Measurements from ENCODE around the gene RNF125.
A peak's percentile ranks its signal among the peaks of the same experiment; 100 is the strongest.

RNF125 gene

DNA sequence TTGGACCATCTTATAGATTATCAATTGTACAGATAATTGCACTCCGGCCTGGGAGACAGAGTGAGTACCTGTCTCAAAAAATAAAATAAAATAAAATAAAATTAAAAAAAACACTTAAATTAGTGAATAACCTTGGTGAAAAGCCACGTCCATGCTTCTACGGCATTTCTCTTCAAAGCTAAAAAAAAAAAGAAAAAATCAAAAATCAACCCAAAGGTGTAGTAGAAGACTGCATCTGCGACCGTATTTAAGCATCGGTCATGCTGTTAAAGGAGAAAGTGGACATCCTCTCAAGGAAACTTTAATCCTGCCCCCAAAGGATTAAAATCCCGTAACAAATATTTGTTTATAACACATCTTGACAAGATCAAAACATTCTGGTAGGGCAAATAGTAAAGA lies 72.7 kb downstream of the RNF125 start:
- no peak for DNase-seq (ENCODE audit: low spot score)

DNA sequence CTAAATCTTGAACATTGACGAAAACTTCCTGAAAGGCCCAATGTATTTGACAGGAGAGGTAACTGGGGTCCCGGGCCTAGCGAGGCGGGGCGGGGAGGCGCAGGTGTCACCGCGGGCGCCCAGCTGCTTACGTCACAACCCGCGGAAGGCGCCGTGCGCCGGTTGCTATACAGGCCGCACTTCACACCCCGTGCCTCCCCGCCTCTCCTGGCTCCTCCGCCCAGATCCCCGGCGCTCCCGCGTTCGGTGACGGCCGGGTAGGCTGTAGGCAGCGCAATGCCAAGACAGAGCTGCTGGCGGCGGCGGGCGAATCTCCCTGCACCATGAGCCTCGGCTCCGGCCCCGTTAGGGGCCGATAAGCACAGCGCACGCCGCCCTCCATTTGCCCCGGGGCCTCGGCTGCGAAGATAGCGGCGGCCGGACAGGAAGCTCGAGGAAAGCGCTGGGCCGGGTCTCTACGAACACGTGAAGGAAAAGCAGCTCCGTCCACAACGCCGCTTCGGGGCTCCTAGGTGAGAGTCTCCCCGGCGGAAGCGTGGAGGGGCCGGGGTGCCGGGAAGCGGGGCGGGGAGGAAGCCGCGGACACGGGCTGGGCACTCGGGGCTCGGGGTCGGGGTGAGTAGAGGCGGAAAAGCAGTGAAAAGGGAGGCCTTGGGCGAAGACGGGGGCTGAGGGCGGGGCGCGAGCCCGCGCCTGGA lies 73.2 kb downstream of the RNF125 start, which contains the start of gene RNF138:
TSS of gene RNF138 (plus strand) at position 151 of the 698 bp plus-strand sequence. CDS start 903 bp downstream, outside the sequence.
- peak; percentile 84 for DNase-seq (ENCODE audit: low spot score)

DNA sequence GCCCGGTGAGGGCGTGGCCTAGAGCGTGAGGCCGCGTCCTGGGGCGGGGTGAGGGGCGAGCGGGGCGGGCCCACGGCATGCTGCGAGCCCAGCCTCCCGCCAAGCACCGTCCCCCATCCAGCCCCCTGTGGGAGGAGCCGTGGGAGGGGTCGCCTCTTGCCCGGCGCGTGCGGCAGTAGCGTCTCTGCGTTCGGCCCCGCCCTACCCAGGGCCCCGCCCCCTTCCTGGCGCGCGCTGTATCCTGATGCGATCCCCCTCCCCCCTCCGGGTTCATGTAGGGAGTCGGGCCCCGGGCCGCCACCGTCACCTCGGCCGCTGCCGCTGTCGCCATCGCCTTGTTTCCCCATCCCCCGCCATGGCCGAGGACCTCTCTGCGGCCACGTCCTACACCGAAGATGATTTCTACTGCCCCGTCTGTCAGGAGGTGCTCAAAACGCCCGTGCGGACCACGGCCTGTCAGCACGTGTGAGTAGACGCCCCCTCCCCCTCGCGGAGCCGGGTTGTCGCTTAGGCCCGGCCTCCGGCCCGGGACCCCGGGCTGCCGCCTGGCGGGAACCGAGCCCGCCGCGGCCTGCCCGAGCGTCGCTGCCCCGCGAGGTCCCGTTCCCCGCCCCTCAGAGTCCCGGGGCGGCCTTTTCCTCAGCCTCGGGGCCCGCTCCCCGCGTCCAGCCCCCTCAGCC lies 73.9 kb downstream of the RNF125 start:
- peak; percentile 94 for DNase-seq (ENCODE audit: low spot score)

DNA sequence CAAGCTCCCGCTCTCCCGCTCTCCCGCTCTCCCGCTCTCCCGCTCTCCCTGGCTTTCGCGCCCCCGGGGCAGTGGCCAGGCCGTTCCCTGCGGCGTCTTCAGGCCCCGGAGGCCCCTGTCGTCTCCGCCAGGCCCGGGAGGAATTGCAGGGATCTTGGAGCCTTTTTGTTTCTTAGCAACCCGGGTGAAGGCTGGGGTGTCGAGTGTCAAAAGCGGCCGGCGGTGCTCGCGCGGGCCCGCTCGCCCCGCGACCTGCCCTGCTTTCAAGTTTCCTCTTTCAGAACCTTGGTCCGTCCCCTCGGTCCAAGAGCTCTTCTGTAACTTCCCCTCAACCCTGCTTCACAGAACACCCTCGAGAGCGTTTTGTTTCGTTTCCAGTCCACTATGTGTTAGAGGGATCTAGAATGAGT lies 74.5 kb downstream of the RNF125 start:
- DNase-seq (ENCODE audit: low spot score): peak; percentile 37

DNA sequence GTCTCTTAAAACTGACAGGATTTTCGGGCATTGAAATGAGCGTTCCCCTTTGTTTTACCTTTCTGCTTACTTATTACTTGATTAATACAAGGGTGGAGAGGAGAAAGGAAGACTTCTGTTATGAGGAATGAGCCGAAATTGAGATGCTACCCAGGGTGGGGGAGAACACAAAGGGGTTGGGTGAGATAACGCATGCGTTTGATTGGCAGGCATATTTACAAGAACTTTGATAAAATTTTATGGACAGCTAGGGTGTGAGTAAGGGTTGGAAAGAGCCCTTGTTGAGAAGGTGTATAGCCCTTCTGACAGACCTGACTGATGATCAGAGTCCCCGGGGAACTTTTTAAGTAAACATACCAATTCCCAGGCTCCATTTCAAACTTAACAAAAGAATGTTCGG lies 74.9 kb downstream of the RNF125 start:
- DNase-seq (ENCODE audit: low spot score): no peak

DNA sequence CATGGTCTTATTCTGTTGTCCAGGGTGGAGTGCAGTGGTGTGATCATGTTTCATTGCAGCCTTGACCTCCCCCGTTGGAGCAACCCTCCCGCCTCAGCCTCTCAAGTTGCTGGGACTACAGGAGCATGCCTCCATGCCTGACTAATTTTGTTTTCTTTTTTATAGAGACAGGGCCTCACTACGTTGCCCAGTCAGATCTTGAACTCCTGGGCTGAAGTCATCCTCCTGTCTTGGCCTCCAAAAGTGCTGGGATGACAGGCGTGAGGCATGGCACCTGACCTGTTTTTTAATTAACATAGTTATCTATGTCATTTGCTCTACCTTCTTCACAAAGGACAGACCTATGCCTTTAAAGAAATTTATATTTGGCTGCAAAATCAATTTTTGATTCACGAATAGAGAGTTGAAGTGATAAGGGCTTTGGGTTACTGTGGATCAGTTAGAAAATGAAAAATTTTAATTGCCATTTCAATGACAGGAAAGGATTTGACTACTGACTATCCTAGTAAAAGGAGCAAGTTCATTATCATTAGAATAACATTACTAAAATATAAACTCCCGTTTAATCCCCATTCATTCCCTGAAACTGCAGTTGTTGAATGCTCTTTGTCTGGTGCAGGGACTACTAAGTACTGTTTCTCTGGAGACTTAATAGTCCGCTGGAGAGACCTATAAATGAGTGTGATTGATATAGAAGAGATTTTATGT lies 76.7 kb downstream of the RNF125 start:
- no peak for DNase-seq (ENCODE audit: low spot score)

DNA sequence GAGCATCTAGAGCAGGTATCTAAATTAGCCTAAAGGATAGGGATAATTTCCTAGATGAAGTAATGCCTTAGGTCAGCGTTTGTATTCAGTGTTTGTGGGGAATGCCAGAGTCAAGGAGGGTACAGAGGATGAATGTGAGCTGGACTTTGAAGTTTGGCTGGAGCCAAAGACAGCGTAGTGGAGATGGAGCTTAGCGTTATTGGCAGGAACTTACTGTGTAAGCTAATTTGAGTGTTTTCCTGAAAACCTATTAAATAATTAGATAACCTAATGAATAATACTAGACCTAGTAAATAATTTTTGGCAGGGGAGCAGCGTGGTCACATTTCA lies 77.2 kb downstream of the RNF125 start:
- DNase-seq (ENCODE audit: low spot score): no peak

DNA sequence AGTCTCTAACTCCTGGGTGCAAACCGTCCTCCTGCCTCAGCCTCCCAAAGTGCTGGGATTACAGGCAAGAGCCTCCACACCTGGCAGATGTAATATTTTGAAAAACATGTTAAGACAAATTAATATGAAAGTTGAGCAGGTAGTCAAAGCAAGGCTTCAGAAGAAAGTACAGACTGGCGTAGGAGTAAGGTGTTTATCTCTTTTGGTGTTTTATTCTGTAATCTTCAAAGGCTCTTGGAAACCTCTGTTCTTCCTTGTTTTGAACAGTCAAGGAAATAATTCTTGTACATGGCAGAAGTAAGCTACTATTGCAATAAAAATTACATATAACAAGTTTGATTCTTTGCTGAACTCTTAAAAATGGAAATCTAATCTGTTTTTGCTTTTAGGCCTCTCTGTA lies 78.3 kb downstream of the RNF125 start:
- no peak for DNase-seq (ENCODE audit: low spot score)

DNA sequence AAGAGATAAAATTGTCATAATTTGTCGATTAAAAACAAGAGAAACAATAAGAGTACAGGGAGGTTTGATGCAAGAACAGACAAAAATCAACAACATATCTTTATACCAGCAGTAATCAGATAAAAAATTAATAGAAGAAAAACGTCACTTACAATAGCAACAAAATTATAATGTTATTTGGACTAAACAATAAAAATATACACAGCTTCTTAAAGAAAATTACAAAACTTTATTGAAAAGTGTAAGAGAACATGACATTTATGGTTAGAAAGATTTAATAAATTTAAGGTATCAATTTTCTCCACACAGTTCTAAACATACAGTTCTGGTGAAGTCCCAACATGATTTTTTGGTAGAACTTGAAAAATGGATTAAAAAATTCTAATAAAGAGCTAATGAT lies 85.9 kb downstream of the RNF125 start:
- DNase-seq (ENCODE audit: low spot score): no peak

DNA sequence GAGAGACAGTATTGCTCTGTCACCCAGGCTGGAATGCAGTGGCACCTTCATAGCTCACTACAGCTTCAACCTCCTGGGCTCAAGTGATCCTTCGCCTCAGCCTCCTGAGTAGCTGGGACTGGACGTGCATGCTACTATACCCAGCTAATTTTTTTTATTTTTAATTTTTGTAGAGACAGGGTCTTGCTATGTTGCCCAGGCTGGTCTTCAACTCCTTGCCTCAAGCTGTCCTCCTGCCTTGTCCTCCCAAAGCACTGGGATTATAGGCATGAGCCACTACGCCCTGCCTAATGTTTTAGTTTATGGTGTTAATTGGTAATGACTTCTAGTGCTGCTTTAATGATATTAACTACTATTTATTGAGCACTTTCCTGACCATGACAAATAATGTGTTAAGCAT lies 91.4 kb downstream of the RNF125 start:
- no peak for DNase-seq (ENCODE audit: low spot score)

DNA sequence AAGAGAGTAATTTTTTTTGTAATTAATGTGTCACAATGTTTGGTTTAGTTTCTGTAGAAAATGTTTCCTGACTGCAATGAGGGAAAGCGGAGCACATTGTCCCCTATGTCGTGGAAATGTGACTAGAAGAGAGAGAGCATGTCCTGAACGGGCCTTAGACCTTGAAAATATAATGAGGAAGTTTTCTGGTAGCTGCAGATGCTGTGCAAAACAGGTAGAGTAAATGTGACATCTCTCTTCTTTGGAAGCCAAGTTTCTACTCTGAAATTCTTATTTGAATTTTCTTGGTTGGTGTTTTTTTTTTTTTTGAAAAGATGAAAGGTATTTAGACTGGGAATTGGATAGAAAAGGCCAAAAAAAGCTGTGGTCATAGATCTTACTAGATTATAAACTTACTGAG lies 93.1 kb downstream of the RNF125 start:
- no peak for DNase-seq (ENCODE audit: low spot score)

DNA sequence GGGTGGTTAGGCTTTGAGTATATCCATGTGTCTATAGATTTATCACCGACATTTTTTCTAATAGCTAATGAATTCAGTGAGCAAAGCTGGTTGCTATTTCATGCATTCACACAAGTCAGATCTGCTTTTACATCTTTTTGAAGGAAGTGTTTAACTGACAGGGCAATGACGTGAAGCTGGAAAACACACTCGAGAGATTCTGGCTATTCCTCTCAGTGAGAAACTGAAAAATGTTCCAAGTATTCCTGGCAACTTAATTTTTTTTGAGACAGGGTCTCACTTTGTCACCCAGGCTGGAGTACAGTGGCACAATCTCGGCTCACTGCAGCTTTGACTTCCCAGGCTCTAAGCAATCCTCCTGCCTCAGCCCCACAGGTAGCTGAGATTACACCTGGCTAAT lies 94.2 kb downstream of the RNF125 start:
- no peak for DNase-seq (ENCODE audit: low spot score)

DNA sequence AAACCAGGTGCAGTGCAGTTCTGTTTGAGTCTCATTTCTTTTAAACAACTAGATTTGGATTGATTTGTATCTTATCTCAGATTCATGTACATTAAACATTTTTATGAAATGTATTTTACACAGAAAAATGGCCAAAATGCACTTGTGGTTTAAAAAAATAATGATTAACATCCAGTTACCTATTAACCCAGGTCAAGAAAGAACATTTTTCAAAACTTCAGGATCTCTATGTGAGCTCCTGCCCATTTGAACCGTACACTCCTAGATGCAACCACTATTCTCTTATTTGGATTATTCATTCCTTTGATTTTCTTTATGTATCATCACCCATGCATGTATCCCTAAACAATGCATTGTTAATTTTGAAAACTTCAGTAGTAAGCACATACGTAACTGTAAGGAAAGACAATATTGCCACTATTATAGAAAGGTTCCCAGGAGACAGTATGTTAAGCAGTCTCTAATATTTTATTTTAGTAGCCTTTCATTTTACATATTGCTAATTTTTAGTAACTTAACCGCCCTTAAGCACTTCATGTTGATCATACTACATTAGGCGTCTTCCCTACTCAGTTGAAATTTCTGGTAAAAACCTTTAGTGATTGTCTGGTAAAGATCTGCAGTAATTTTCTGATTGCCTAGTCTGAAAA lies 95.8 kb downstream of the RNF125 start:
- DNase-seq (ENCODE audit: low spot score): no peak

DNA sequence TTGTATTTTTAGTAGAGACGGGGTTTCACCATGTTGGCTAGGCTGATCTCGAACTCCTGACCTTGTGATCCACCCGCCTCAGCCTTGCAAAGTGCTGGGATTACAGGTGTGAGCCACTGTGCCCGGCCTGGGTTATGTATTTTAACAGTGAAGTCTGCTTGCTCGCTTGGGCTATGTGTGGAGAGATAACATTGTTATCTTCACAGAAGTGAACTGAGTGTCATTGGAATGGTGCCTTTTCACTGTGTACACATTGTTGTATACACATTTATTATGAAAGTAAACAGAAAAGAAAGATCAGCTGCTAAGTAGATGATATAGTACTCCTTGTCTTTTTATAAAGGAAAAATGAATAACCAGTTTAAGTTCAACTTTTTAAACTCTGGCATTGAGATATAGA lies 103.4 kb downstream of the RNF125 start:
- DNase-seq (ENCODE audit: low spot score): no peak

All from cerebellar cortex (tissue), 1 donor.